ENCODE data around the gene CLIC5. TPM values are rescaled to one million over a fixed set of nuclear protein-coding genes. Genes with fewer than 3 reads are reported as not detected.

Gene CLIC5
- total RNA-seq, result not detected in 2 replicates

- no peak within 1 kb of the TSS for H3K4me3 ChIP-seq (ENCODE audit: low read depth, low read length)
- no peak for DNase-seq (ENCODE audit: low read depth)
These were observed at the start of gene CLIC5 for GRCh38 chr6:46015119-46015968. Gene CLIC5 (minus strand): TSS chr6:46015860. CDS start chr6:46015542, 318 bp downstream.

DNA sequence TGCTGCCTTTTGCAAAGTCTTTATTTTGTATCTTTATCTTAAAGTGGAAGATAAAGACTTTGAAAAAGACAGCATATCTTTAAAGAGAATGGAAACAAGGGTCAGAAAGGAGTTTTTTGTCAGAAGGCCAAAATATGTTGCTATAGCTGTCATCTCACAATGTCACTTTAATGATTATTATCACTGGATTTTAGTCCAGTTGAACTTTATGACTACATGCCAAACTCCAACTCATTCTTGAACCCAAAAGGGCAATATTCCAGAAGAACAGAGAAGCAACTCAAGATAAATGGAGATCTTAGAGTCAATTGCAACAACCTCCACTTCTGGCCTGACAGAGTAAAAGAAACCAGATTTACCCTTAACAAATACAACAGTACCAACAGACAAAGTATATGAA, 47.3 kb upstream of the CLIC5 start:
- H3K4me3 ChIP-seq (ENCODE audit: low read depth, low read length), result no peak overlapping the region
- TF ChIP-seq, protein P1, sequence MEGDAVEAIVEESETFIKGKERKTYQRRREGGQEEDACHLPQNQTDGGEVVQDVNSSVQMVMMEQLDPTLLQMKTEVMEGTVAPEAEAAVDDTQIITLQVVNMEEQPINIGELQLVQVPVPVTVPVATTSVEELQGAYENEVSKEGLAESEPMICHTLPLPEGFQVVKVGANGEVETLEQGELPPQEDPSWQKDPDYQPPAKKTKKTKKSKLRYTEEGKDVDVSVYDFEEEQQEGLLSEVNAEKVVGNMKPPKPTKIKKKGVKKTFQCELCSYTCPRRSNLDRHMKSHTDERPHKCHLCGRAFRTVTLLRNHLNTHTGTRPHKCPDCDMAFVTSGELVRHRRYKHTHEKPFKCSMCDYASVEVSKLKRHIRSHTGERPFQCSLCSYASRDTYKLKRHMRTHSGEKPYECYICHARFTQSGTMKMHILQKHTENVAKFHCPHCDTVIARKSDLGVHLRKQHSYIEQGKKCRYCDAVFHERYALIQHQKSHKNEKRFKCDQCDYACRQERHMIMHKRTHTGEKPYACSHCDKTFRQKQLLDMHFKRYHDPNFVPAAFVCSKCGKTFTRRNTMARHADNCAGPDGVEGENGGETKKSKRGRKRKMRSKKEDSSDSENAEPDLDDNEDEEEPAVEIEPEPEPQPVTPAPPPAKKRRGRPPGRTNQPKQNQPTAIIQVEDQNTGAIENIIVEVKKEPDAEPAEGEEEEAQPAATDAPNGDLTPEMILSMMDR (IDR thresholded peaks at IDR 0.05; ENCODE audit: insufficient read depth, low read depth, low read length), result no peak
- no peak for DNase-seq (ENCODE audit: low read depth)

More at GRCh38 chr6:46015119-46015968, at the start of gene CLIC5:
- TF ChIP-seq, protein P1 (IDR thresholded peaks at IDR 0.05; ENCODE audit: insufficient read depth, low read depth, low read length), result no peak

DNA sequence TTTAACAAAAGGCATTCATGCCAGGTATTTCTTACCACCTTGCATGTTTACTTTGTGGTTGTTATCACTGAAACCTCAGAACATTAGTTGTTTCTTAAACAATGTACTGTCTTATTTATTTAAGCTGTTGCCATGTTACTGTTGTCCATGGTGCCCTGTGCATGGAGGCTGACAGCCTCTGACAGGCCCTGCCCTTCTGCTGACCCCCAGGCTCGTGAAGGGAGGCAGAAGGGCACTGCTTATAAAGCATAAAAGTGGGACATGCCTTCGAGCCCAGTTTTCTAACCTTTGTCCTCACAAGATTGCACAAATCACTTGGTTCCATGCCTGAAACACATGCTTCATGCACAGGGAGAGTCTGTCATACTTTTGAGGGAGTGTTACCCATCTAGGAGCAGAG, 46.7 kb upstream of the CLIC5 start:
- H3K4me3 ChIP-seq (ENCODE audit: low read depth, low read length), result no peak overlapping the region
- no peak for DNase-seq (ENCODE audit: low read depth)

GRCh38 chr6:46061497-46061896, 45.8 kb upstream of the CLIC5 start:
- DNase-seq (ENCODE audit: low read depth), result no peak
- TF ChIP-seq, protein P1 (IDR thresholded peaks at IDR 0.05; ENCODE audit: insufficient read depth, low read depth, low read length), result no peak

More for the DNA sequence above, 46.7 kb upstream of the CLIC5 start:
- TF ChIP-seq, protein P1 (IDR thresholded peaks at IDR 0.05; ENCODE audit: insufficient read depth, low read depth, low read length), result no peak

DNA sequence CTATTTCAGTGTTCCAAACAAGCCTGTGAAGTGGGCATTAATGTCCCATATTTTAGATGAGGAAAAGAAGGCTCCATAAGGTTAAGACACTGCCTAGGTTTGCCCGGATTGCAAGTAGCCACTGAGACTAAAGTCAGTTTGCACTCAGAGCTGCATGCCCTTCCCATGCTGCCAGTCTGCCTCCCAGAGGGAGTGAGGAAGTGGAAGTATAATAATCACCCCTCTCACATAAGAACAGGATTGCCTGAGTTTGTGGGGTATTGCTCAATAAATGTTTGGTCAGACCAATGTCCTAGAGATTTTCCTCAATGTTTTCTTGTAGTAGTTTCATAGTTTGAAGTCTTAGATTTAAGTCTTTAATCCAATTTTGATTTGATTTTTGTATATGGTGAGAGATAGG, 43.9 kb upstream of the CLIC5 start:
- TF ChIP-seq, protein P1 (IDR thresholded peaks at IDR 0.05; ENCODE audit: insufficient read depth, low read depth, low read length), result no peak
- H3K4me3 ChIP-seq (ENCODE audit: low read depth, low read length), result no peak overlapping the region
- DNase-seq (ENCODE audit: low read depth), result no peak

More at GRCh38 chr6:46061497-46061896, 45.8 kb upstream of the CLIC5 start:
- H3K4me3 ChIP-seq (ENCODE audit: low read depth, low read length), result no peak overlapping the region

GRCh38 chr6:46058951-46059350, 43.3 kb upstream of the CLIC5 start:
- H3K4me3 ChIP-seq (ENCODE audit: low read depth, low read length), result no peak overlapping the region
- no peak for DNase-seq (ENCODE audit: low read depth)
- TF ChIP-seq, protein P1 (IDR thresholded peaks at IDR 0.05; ENCODE audit: insufficient read depth, low read depth, low read length), result no peak
